ENCODE results near the gene ZSCAN16.

GRCh38 chr6:28118217-28118616 is 6.2 kb upstream of the ZSCAN16 start:
- TF ChIP-seq CTCF (IDR thresholded peaks at IDR 0.05) (no peak), SIN3A (IDR thresholded peaks at IDR 0.05; ENCODE audit: borderline replicate concordance, insufficient read depth, low read depth, low read length) (no peak)
